ENCODE data around the gene PRR33.

The PRR33 gene

DNA sequence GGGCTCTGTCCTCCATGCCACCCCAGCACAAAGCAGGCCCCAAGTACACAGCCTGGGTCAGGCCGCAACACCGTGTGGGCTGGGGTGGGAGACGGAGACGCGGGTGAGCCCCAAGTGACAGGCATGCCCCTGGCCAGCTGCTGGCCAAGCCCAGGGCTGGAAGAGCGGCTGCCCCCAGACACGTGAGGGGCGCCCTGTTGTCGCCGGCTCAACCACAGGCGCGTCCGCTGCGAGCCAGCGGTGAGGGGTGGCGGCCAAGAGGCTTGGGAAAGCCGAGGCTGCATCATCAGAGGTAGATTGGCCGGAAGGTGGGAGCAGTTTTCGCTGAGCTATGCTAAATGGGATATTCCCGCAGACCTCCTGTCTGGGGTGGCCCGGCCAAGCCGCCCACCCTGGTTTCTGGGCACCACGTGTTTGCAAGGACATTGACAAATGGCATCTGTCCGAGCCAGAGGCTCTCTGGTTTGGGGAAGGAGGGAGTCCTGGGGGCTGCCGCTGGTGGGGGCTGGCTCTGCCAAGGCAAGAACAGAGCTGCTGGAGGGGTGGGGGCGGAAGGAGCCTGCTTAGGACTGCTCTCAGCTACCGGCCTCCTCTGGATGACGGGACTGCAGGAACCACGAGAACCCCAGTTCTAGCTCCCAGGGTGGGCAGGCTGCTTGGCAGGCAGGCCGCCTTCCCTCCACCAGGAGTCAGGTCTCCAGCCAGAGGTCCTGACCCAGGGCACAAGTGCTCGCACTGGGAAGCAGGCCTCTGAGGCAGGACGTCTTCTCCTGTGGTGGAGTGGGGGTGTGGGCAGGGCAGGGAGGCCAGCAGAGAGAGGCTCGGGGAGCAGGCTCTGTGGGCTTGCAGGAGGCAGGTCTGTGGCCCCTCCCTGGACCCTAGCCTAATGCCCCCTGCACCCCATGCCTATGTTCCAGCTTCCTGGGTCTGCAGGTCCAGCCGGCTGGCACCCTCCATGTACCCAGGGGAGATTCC, 552 bp downstream of the PRR33 start:
- Histone ChIP-seq H3K9me3 (ENCODE audit: insufficient read depth, low read length, severe bottlenecking) (no peaks in the 10 kb centered on the region), H3K27me3 (ENCODE audit: insufficient read depth, low read length, poor library complexity) (no peaks in the 10 kb centered on the region), H2AFZ (ENCODE audit: low read depth, low read length) (no peak overlapping the region), H3K79me2 (ENCODE audit: insufficient read depth, low read length) (peaks cover 7% of the 10 kb centered on the region; the same call in 1 of the 2 replicates), H3K9ac (ENCODE audit: low read depth, low read length) (peak overlapping the region; percentile 69), H4K20me1 (ENCODE audit: insufficient read depth, low read length) (no peaks in the 10 kb centered on the region), H3K4me3 (ENCODE audit: low read depth in 1 of 2, low read length in 2 of 2) (peak overlapping the region in 1 of 2 experiments; percentile 59; a peak in 1 of 4 replicates), H3K4me2 (ENCODE audit: insufficient read depth, low read length) (peak overlapping the region; percentile 83), H3K36me3 (ENCODE audit: insufficient read depth, low read length) (no peaks in the 10 kb centered on the region; the same call in 1 of the 2 replicates), H3K4me1 (ENCODE audit: insufficient read depth, low read length) (peaks cover 41% of the 10 kb centered on the region), H3K27ac (ENCODE audit: low read length) (peak overlapping the region; percentile 90; the same call in 1 of the 2 replicates)
- no peak for ATAC-seq (ENCODE audit: insufficient read depth, low read depth)
- TF ChIP-seq EZH2 (IDR thresholded peaks at IDR 0.05; ENCODE audit: borderline replicate concordance, low read depth, low read length, severe bottlenecking), result no peak
- TF ChIP-seq, protein P1, sequence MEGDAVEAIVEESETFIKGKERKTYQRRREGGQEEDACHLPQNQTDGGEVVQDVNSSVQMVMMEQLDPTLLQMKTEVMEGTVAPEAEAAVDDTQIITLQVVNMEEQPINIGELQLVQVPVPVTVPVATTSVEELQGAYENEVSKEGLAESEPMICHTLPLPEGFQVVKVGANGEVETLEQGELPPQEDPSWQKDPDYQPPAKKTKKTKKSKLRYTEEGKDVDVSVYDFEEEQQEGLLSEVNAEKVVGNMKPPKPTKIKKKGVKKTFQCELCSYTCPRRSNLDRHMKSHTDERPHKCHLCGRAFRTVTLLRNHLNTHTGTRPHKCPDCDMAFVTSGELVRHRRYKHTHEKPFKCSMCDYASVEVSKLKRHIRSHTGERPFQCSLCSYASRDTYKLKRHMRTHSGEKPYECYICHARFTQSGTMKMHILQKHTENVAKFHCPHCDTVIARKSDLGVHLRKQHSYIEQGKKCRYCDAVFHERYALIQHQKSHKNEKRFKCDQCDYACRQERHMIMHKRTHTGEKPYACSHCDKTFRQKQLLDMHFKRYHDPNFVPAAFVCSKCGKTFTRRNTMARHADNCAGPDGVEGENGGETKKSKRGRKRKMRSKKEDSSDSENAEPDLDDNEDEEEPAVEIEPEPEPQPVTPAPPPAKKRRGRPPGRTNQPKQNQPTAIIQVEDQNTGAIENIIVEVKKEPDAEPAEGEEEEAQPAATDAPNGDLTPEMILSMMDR (IDR thresholded peaks at IDR 0.05; ENCODE audit: borderline replicate concordance, extremely low read depth, low read length, poor library complexity, severe bottlenecking), result no peak
- DNase-seq, result no peak

DNA sequence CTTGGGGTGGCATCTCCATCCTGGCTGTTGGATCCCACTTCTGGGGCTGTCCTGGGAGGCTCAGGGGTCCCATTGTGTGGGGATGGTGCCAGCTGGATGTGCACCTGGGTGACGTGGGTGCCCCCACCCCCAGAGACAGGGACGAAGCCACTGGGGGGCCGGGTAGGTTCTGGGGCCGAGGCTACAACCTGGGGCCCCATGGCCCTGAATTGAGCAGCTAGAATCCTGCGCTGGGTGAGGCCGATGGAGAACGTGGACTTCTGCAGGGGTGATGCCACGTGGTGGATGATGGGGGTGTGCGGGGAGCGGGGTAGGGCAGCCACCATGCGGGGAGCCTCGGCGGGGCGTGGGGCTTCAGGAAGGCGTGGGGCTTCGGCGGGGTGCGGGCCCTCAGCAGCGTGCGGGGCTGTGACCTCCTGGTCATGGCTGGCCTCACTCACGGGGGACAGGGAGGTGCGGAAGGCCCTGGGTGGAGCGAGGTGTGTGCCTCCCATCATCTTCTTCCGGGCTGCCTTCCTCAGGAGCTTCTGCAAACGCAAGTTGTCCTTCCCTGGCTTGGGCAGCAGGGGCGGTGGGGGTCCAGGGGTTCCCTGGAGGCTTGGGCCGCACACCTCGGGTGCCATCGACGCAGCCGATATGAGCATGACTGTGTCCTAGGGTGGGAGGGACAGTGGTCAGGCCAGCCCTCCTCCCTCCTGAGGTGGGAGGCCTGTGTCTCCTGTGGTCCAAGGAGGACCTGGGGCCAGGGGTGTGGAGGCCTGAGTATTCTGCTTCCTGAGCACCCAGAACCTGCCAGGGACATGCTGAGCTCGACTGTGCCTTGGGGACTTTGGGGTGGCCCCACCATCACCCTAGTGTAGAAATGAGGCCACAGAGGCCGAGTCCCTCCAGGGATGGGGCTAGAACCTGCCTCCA, 1.5 kb downstream of the PRR33 start:
- peak overlapping the region; percentile 69 for H3K9ac ChIP-seq (ENCODE audit: low read depth, low read length)
- H3K36me3 ChIP-seq (ENCODE audit: insufficient read depth, low read length), result no peaks in the 10 kb centered on the region; the same call in 1 of the 2 replicates
- H3K27ac ChIP-seq (ENCODE audit: low read length), result peak overlapping the region; percentile 90
- H3K27me3 ChIP-seq (ENCODE audit: insufficient read depth, low read length, poor library complexity), result no peaks in the 10 kb centered on the region
- no peak for TF ChIP-seq EZH2 (IDR thresholded peaks at IDR 0.05; ENCODE audit: borderline replicate concordance, low read depth, low read length, severe bottlenecking)
- TF ChIP-seq, protein P1 (IDR thresholded peaks at IDR 0.05; ENCODE audit: borderline replicate concordance, extremely low read depth, low read length, poor library complexity, severe bottlenecking), result no peak
- DNase-seq (no peak), ATAC-seq (ENCODE audit: insufficient read depth, low read depth) (no peak)
- no peak overlapping the region for H2AFZ ChIP-seq (ENCODE audit: low read depth, low read length)
- H3K79me2 ChIP-seq (ENCODE audit: insufficient read depth, low read length), result peaks cover 7% of the 10 kb centered on the region; the same call in 1 of the 2 replicates
- H3K4me2 ChIP-seq (ENCODE audit: insufficient read depth, low read length), result peak overlapping the region; percentile 83
- peak overlapping the region; percentile 3 to 59; a peak in 3 of 4 replicates for H3K4me3 ChIP-seq (ENCODE audit: low read depth in 1 of 2, low read length in 2 of 2)
- H4K20me1 ChIP-seq (ENCODE audit: insufficient read depth, low read length), result no peaks in the 10 kb centered on the region
- no peaks in the 10 kb centered on the region for H3K9me3 ChIP-seq (ENCODE audit: insufficient read depth, low read length, severe bottlenecking)
- peaks cover 41% of the 10 kb centered on the region for H3K4me1 ChIP-seq (ENCODE audit: insufficient read depth, low read length)

- Histone ChIP-seq H3K27ac (ENCODE audit: low read length) (peak overlapping the region; percentile 90), H3K4me3 (ENCODE audit: low read depth in 1 of 2, low read length in 2 of 2) (peak overlapping the region; percentile 3 to 59; a peak in 3 of 4 replicates), H3K4me1 (ENCODE audit: insufficient read depth, low read length) (peaks cover 41% of the 10 kb centered on the region), H3K79me2 (ENCODE audit: insufficient read depth, low read length) (peaks cover 7% of the 10 kb centered on the region; the same call in 1 of the 2 replicates), H3K36me3 (ENCODE audit: insufficient read depth, low read length) (no peaks in the 10 kb centered on the region; the same call in 1 of the 2 replicates), H3K4me2 (ENCODE audit: insufficient read depth, low read length) (peak overlapping the region; percentile 83), H2AFZ (ENCODE audit: low read depth, low read length) (peak overlapping the region; percentile 59; the same call in 1 of the 2 replicates), H3K9me3 (ENCODE audit: insufficient read depth, low read length, severe bottlenecking) (no peaks in the 10 kb centered on the region), H3K27me3 (ENCODE audit: insufficient read depth, low read length, poor library complexity) (no peaks in the 10 kb centered on the region), H3K9ac (ENCODE audit: low read depth, low read length) (peak overlapping the region; percentile 69), H4K20me1 (ENCODE audit: insufficient read depth, low read length) (no peaks in the 10 kb centered on the region)
- ATAC-seq (ENCODE audit: insufficient read depth, low read depth) (peak; percentile 96), DNase-seq (peak; percentile 95)
- TF ChIP-seq EZH2 (IDR thresholded peaks at IDR 0.05; ENCODE audit: borderline replicate concordance, low read depth, low read length, severe bottlenecking), result no peak
- TF ChIP-seq, protein P1 (IDR thresholded peaks at IDR 0.05; ENCODE audit: borderline replicate concordance, extremely low read depth, low read length, poor library complexity, severe bottlenecking), result no peak
Observed at GRCh38 chr11:1889224-1889930, 2.3 kb downstream of the PRR33 start.

All from DND-41 (cell line).